ENCODE results near the gene FANCC.
"Not testable (repeated sequence)": the region's sequence is repeated elsewhere in the genome, so short reads cannot be mapped to it uniquely, and the experiment has no call there.

FANCC gene

GRCh38 chr9:95283673-95284072 is 33.8 kb downstream of the FANCC start:
- no peak for DNase-seq (ENCODE audit: low read depth)

- DNase-seq (ENCODE audit: low read depth) = no peak
Measured at GRCh38 chr9:95282332-95282731, 35.2 kb downstream of the FANCC start.

- no peak for DNase-seq (ENCODE audit: low read depth)
Measured at GRCh38 chr9:95280745-95281144, 36.8 kb downstream of the FANCC start.

- no peak for DNase-seq (ENCODE audit: low read depth)
Measured at GRCh38 chr9:95277509-95277908, 40.0 kb downstream of the FANCC start.

- no peak for DNase-seq (ENCODE audit: low read depth)
Measured at GRCh38 chr9:95276395-95276954, 41.0 kb downstream of the FANCC start.

- DNase-seq (ENCODE audit: low read depth) = not testable (repeated sequence)
Measured at GRCh38 chr9:95274160-95274559, 43.3 kb downstream of the FANCC start.

GRCh38 chr9:95273369-95274022 is 44.0 kb downstream of the FANCC start:
- no peak for DNase-seq (ENCODE audit: low read depth)

GRCh38 chr9:95272830-95273229 is 44.7 kb downstream of the FANCC start:
- DNase-seq (ENCODE audit: low read depth) = no peak

GRCh38 chr9:95270790-95271189 is 46.7 kb downstream of the FANCC start:
- no peak for DNase-seq (ENCODE audit: low read depth)

- not testable (repeated sequence) for DNase-seq (ENCODE audit: low read depth)
Measured at GRCh38 chr9:95269803-95270773, 47.4 kb downstream of the FANCC start.

GRCh38 chr9:95268681-95269080 is 48.8 kb downstream of the FANCC start:
- DNase-seq (ENCODE audit: low read depth) = no peak

- no peak for DNase-seq (ENCODE audit: low read depth)
Measured at GRCh38 chr9:95266649-95267048, 50.9 kb downstream of the FANCC start.

- DNase-seq (ENCODE audit: low read depth) = no peak
Measured at GRCh38 chr9:95265960-95266359, 51.5 kb downstream of the FANCC start.

GRCh38 chr9:95264954-95265615 is 52.4 kb downstream of the FANCC start:
- DNase-seq (ENCODE audit: low read depth) = no peak

- no peak for DNase-seq (ENCODE audit: low read depth)
Measured at GRCh38 chr9:95261890-95262289, 55.6 kb downstream of the FANCC start.

GRCh38 chr9:95250462-95251221 is 66.9 kb downstream of the FANCC start:
- no peak for DNase-seq (ENCODE audit: low read depth)

GRCh38 chr9:95249986-95250385 is 67.5 kb downstream of the FANCC start:
- DNase-seq (ENCODE audit: low read depth) = no peak

GRCh38 chr9:95246547-95246946 is 71.0 kb downstream of the FANCC start:
- no peak for DNase-seq (ENCODE audit: low read depth)

- no peak for DNase-seq (ENCODE audit: low read depth)
Measured at GRCh38 chr9:95242613-95243012, 74.9 kb downstream of the FANCC start.

GRCh38 chr9:95239071-95239470 is 78.4 kb downstream of the FANCC start:
- no peak for DNase-seq (ENCODE audit: low read depth)

- no peak for DNase-seq (ENCODE audit: low read depth)
Measured at GRCh38 chr9:95237336-95237735, 80.2 kb downstream of the FANCC start.

GRCh38 chr9:95230046-95230445 is 87.5 kb downstream of the FANCC start:
- DNase-seq (ENCODE audit: low read depth) = no peak
